ENCODE measurements around the gene BZW1.

- TF ChIP-seq BHLHE40 (IDR thresholded peaks at IDR 0.05; ENCODE audit: borderline replicate concordance) (no peak), FOXA1 (IDR thresholded peaks at IDR 0.05) (no peak), ELF4 (IDR thresholded peaks at IDR 0.05) (no peak), FOXM1 (IDR thresholded peaks at IDR 0.05; ENCODE audit: borderline replicate concordance) (no peak), PKNOX1 (IDR thresholded peaks at IDR 0.05) (no peak), ARNT (IDR thresholded peaks at IDR 0.05) (no peak), L3MBTL2 (conservative IDR thresholded peaks at IDR 0.05) (no peak), LEF1 (IDR thresholded peaks at IDR 0.05; ENCODE audit: borderline replicate concordance) (no peak), NFRKB (IDR thresholded peaks at IDR 0.05) (no peak), SP1 (IDR thresholded peaks at IDR 0.05) (no peak)
These were observed 50.0 kb downstream of the BZW1 start for GRCh38 chr2:200861617-200862155.
